ENCODE data around the gene PCBP3.

Gene PCBP3

GRCh38 chr21:45922648-45923047 lies 279.1 kb downstream of the PCBP3 start:
- no peak overlapping the region for H3K4me2 ChIP-seq (ENCODE audit: low read depth, low read length, poor library complexity, severe bottlenecking)
- no peaks in the 10 kb centered on the region for H4K20me1 ChIP-seq (ENCODE audit: low read depth, low read length)
- no peak overlapping the region for H2AFZ ChIP-seq (ENCODE audit: low read depth, low read length, severe bottlenecking)
- no peaks in the 10 kb centered on the region for H3K27me3 ChIP-seq (ENCODE audit: low read length)
- no peaks in the 10 kb centered on the region for H3K36me3 ChIP-seq (ENCODE audit: low read length)
- no peak overlapping the region for H3K4me3 ChIP-seq (ENCODE audit: insufficient read depth, low read length, poor library complexity, severe bottlenecking)
- H3F3A ChIP-seq (ENCODE audit: insufficient read depth): no peaks in the 10 kb centered on the region
- no peaks in the 10 kb centered on the region for H3K9me2 ChIP-seq (replicated peaks; ENCODE audit: insufficient read depth, low read length)
- peaks cover 7% of the 10 kb centered on the region; the same call in 1 of the 2 replicates for H3K9me3 ChIP-seq (ENCODE audit: insufficient read depth, low read length)
- H3K27ac ChIP-seq (ENCODE audit: low read depth, low read length): no peak overlapping the region
- no peak overlapping the region for H3K9ac ChIP-seq (ENCODE audit: low read length)
- TF ChIP-seq CTCF (IDR thresholded peaks at IDR 0.05; ENCODE audit: insufficient read depth, low read length, poor library complexity, severe bottlenecking) (no peak), EZH2phosphoT487 (conservative IDR thresholded peaks at IDR 0.05; ENCODE audit: low read length) (no peak)
- H3K79me2 ChIP-seq (ENCODE audit: insufficient read depth, low read length): no peaks in the 10 kb centered on the region

- Histone ChIP-seq H4K20me1 (ENCODE audit: low read depth, low read length) (no peaks in the 10 kb centered on the region), H3K79me2 (ENCODE audit: insufficient read depth, low read length) (no peaks in the 10 kb centered on the region), H3K4me2 (ENCODE audit: low read depth, low read length, poor library complexity, severe bottlenecking) (no peak overlapping the region), H2AFZ (ENCODE audit: low read depth, low read length, severe bottlenecking) (no peak overlapping the region), H3K9me2 (replicated peaks; ENCODE audit: insufficient read depth, low read length) (no peaks in the 10 kb centered on the region), H3F3A (ENCODE audit: insufficient read depth) (no peaks in the 10 kb centered on the region), H3K9ac (ENCODE audit: low read length) (no peak overlapping the region), H3K36me3 (ENCODE audit: low read length) (no peaks in the 10 kb centered on the region), H3K9me3 (ENCODE audit: insufficient read depth, low read length) (peaks cover 7% of the 10 kb centered on the region; the same call in 1 of the 2 replicates), H3K27ac (ENCODE audit: low read depth, low read length) (no peak overlapping the region), H3K27me3 (ENCODE audit: low read length) (no peaks in the 10 kb centered on the region), H3K4me3 (ENCODE audit: insufficient read depth, low read length, poor library complexity, severe bottlenecking) (no peak overlapping the region)
- peak; percentile 21 for TF ChIP-seq CTCF (IDR thresholded peaks at IDR 0.05; ENCODE audit: insufficient read depth, low read length, poor library complexity, severe bottlenecking)
- TF ChIP-seq EZH2phosphoT487 (conservative IDR thresholded peaks at IDR 0.05; ENCODE audit: low read length): no peak
Measured at GRCh38 chr21:45923146-45923545, 279.6 kb downstream of the PCBP3 start.

DNA sequence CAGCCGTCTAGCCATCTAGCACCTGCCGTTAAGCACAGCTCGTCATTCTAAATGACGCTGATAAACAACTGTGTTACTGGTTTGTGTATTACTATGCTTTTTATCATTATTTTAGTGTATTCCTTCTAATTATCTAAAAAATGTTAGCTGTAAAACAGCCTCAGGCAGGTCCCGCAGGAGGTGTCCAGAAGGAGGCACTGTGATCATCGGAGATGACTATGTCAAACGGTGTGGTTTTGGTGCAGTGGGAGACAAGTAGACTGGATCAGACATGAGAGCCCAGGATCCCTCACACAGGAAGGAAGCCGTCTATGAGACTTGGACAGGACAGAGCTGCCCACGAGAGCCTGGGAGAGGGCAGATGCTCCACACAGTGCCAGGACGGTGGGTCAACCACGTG lies 282.8 kb downstream of the PCBP3 start:
- no peak overlapping the region for H3K4me2 ChIP-seq (ENCODE audit: low read depth, low read length, poor library complexity, severe bottlenecking)
- no peak overlapping the region for H3K4me3 ChIP-seq (ENCODE audit: insufficient read depth, low read length, poor library complexity, severe bottlenecking)
- no peaks in the 10 kb centered on the region for H3F3A ChIP-seq (ENCODE audit: insufficient read depth)
- H3K9me3 ChIP-seq (ENCODE audit: insufficient read depth, low read length): peaks cover 7% of the 10 kb centered on the region; the same call in 1 of the 2 replicates
- no peaks in the 10 kb centered on the region for H3K27me3 ChIP-seq (ENCODE audit: low read length)
- no peaks in the 10 kb centered on the region for H3K36me3 ChIP-seq (ENCODE audit: low read length)
- no peaks in the 10 kb centered on the region for H3K79me2 ChIP-seq (ENCODE audit: insufficient read depth, low read length)
- H3K9ac ChIP-seq (ENCODE audit: low read length): no peak overlapping the region
- H3K9me2 ChIP-seq (replicated peaks; ENCODE audit: insufficient read depth, low read length): no peaks in the 10 kb centered on the region
- TF ChIP-seq CTCF (IDR thresholded peaks at IDR 0.05; ENCODE audit: insufficient read depth, low read length, poor library complexity, severe bottlenecking) (no peak), EZH2phosphoT487 (conservative IDR thresholded peaks at IDR 0.05; ENCODE audit: low read length) (no peak)
- H4K20me1 ChIP-seq (ENCODE audit: low read depth, low read length): no peaks in the 10 kb centered on the region
- H3K27ac ChIP-seq (ENCODE audit: low read depth, low read length): no peak overlapping the region
- no peak overlapping the region for H2AFZ ChIP-seq (ENCODE audit: low read depth, low read length, severe bottlenecking)

Data from SU-DHL-6 (cell line).